Tibial artery (tissue), 4 donors: ENCODE results near the gene TGDS.

Source experiments
- DNase-seq, 2 donors: peaks; one replicate each; pipeline ENCODE4 v3.0.0-alpha.2; 2019
- H3K27ac ChIP-seq, 2 donors: fragments of 200-600 bp; sonication (generic) in 1 of 2; 1 replicate in 1 of 2; 2 replicates in 1 of 2; pipeline ENCODE4 v1.5.1; 2018 to 2019; ENCODE audit warnings: mild to moderate bottlenecking in 1 of 2
- H3K27me3 ChIP-seq, 2 donors: fragments of 200-600 bp; sonication (generic) in 1 of 2; one replicate each; pipeline versions ENCODE4 v1.5.1 to v1.6.0; 2016 to 2019
- H3K36me3 ChIP-seq, 3 donors: fragments of 200-600 bp; sonication (generic) in 2 of 3; one replicate each; pipeline ENCODE4 v1.5.1; 2016 to 2019; ENCODE audit warnings: mild to moderate bottlenecking in 2 of 3
- H3K4me1 ChIP-seq, 4 donors: fragments of 200-600 bp; sonication (generic) in 2 of 4; 1 replicate in 3 of 4; 2 replicates in 1 of 4; pipeline ENCODE4 v1.5.1; 2016 to 2019
- H3K4me3 ChIP-seq, 2 donors: fragments of 200-600 bp; sonication (generic) in 1 of 2; 1 replicate in 1 of 2; 2 replicates in 1 of 2; pipeline ENCODE4 v1.5.1; 2018 to 2019; ENCODE audit warnings: mild to moderate bottlenecking in 2 of 2
- H3K9me3 ChIP-seq, 3 donors: fragments of 200-600 bp; sonication (generic) in 1 of 3; one replicate each; pipeline ENCODE4 v1.5.1; 2016 to 2019
- intact Hi-C: fragments of 100-400 bp; cut with DNase I; formaldehyde crosslinking; loops from one replicate; pipeline ENCODE4 v1.15.0; 2023; ENCODE audit warnings: low total_unique reads
- TF ChIP-seq, protein P1 (sequence below), 2 experiments: fragments of 200-600 bp in 1 of 2; fragments of 450-650 bp in 1 of 2; IDR thresholded peaks; one replicate each; pipeline ENCODE4 v1.5.1; 2017 to 2019; ENCODE audit warnings: antibody characterized with exemption in 2 of 2, mild to moderate bottlenecking in 1 of 2, moderate library complexity in 1 of 2

The TGDS gene

DNA sequence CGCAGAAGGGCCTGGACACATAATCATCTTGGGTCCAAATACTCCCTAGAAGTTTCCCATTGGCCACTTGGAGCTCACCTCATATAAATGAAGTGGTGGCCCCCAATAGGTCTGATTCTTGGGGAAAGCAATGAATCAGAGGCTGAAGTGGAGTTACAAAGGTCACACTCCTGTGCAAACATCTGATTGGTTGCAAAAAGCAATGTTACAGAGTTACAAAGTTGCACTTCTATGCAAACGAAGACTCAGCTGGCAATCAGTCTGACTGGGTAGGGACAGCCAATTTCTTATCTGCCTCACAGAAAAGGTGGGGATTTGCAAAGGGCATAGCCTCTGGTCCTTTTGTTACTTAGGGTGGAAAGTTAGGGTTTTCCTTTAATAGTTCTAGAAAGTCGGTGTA, 3.9 kb upstream of the TGDS start:
- intact Hi-C loops = loop anchor here (5.0 kb wide), 1 partner anchor 53 kb away; no protein-coding TSS in a partner anchor
- no peak for DNase-seq
- no peak overlapping the region for H3K27ac ChIP-seq
- H3K4me3 ChIP-seq = no peak overlapping the region
- H3K36me3 ChIP-seq = no peaks in the 10 kb centered on the region
- H3K9me3 ChIP-seq = no peaks in the 10 kb centered on the region
- H3K4me1 ChIP-seq = peaks cover 0 to 24% (median 10%) of the 10 kb centered on the region in 4 donors
- H3K27me3 ChIP-seq = no peaks in the 10 kb centered on the region
- TF ChIP-seq, protein P1, sequence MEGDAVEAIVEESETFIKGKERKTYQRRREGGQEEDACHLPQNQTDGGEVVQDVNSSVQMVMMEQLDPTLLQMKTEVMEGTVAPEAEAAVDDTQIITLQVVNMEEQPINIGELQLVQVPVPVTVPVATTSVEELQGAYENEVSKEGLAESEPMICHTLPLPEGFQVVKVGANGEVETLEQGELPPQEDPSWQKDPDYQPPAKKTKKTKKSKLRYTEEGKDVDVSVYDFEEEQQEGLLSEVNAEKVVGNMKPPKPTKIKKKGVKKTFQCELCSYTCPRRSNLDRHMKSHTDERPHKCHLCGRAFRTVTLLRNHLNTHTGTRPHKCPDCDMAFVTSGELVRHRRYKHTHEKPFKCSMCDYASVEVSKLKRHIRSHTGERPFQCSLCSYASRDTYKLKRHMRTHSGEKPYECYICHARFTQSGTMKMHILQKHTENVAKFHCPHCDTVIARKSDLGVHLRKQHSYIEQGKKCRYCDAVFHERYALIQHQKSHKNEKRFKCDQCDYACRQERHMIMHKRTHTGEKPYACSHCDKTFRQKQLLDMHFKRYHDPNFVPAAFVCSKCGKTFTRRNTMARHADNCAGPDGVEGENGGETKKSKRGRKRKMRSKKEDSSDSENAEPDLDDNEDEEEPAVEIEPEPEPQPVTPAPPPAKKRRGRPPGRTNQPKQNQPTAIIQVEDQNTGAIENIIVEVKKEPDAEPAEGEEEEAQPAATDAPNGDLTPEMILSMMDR (IDR thresholded peaks at IDR 0.05) = no peak

DNA sequence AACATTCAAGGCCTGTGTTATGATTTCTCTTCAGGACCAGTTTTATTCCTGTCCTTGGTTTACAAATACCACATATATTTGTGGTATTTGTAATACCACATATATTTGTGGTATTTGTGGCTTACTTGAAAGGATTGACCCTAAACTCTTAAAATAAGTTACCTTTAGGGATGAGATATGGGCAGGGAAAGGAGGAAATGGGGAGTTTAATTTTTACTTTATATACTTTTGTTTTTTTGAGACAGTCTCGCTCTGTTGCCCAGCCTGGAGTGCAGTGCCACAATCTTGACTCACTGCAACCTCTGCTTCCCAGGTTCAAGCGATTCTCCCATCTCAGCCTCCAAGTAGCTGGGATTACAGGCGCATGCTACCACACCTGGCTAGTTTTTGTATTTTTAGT, 2.3 kb upstream of the TGDS start:
- H3K36me3 ChIP-seq = no peaks in the 10 kb centered on the region
- H3K9me3 ChIP-seq = no peaks in the 10 kb centered on the region
- DNase-seq = no peak
- H3K27ac ChIP-seq = no peak overlapping the region
- intact Hi-C loops = loop anchor here (5.0 kb wide), 1 partner anchor 51 kb away; no protein-coding TSS in a partner anchor
- TF ChIP-seq, protein P1 (IDR thresholded peaks at IDR 0.05) = no peak
- peaks cover 0 to 28% (median 16%) of the 10 kb centered on the region in 4 donors for H3K4me1 ChIP-seq
- no peaks in the 10 kb centered on the region for H3K27me3 ChIP-seq
- H3K4me3 ChIP-seq = no peak overlapping the region

DNA sequence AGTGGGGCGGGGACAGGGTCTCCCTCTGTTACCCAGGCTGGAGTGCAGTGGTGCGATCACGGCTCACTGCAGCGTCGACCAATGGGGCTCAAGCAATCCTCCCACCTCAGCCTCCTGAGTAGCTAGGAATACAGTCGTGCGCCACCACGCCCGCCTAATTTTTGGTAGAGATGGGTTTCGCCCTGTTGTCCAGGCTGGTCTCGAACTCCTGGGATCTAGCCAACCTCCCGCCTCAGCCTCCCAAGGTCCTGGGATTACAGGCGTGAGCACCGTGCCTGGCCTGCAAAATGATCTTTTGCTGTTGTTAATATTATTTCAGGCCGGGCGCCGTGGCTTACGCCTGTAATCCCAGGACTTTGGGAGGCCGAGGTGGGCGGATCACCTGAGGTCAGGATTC, 621 bp upstream of the TGDS start:
- TF ChIP-seq, protein P1 (IDR thresholded peaks at IDR 0.05) = no peak
- no peaks in the 10 kb centered on the region for H3K9me3 ChIP-seq
- H3K36me3 ChIP-seq = peaks cover 0 to 14% (median 8%) of the 10 kb centered on the region in 3 donors
- no peaks in the 10 kb centered on the region for H3K27me3 ChIP-seq
- H3K27ac ChIP-seq = peak overlapping the region; percentile 71 to 86
- intact Hi-C loops = loop anchor here (5.0 kb wide), 1 partner anchor 49 kb away; no protein-coding TSS in a partner anchor
- H3K4me3 ChIP-seq = peak overlapping the region; percentile 77 to 93
- peak in 1 of 2 donors; percentile 20 for DNase-seq
- H3K4me1 ChIP-seq = peaks cover 0 to 18% (median 15%) of the 10 kb centered on the region in 4 donors

DNA sequence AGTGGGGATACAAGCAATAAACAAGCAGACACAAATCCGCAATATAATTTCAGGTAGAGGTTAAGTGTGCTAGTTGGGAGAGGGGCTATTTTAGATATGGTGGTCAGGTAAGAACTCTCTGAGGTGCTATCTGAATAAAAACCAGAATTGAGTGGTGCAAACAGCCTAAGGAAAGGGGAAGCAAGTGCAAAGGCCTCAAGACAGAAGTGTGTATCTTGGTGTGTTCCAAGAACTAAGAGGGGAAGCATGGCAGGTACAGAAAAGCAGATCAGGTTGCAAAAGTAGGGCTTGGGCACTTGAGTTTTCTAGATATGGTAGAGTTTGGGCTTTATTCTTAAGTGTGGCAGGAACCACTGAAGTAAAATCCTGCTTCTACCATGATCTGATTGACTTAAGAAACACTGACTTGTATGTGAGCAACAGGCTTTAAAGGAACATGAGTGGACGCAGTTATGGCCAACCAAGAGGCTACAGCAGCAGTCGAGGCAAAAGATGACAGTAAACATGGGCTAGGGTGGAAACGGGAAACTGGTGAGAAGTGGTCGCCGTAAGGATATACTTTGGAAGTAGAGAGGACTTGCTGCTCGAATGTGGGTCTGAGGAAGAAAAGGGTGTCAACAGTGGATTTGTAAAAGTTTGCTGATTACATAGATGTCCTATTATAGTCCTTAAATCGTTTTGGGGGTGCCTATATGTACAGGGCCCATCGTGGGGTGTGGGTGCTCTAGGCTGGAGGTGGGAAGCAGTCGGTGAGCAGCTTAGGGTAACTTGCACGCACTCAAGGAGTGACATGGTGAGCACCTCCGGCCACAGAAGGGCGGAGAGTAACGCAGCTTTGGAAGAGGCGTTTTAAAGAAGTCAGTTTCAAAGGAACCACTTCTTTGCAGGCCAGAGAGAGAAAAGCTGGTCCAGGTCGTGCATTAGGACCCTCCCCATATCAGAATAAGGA, 677 bp downstream of the TGDS start:
- TF ChIP-seq, protein P1 (IDR thresholded peaks at IDR 0.05) = no peak
- Histone ChIP-seq H3K36me3 (peaks cover 0 to 20% (median 19%) of the 10 kb centered on the region in 3 donors), H3K4me3 (peak overlapping the region; percentile 77 to 93), H3K9me3 (no peaks in the 10 kb centered on the region), H3K4me1 (peaks cover 0 to 18% (median 15%) of the 10 kb centered on the region in 4 donors), H3K27ac (peak overlapping the region; percentile 71 to 86), H3K27me3 (no peaks in the 10 kb centered on the region)
- intact Hi-C loops = loop anchor here (5.0 kb wide), 1 partner anchor 48 kb away; no protein-coding TSS in a partner anchor
- no peak for DNase-seq

DNA sequence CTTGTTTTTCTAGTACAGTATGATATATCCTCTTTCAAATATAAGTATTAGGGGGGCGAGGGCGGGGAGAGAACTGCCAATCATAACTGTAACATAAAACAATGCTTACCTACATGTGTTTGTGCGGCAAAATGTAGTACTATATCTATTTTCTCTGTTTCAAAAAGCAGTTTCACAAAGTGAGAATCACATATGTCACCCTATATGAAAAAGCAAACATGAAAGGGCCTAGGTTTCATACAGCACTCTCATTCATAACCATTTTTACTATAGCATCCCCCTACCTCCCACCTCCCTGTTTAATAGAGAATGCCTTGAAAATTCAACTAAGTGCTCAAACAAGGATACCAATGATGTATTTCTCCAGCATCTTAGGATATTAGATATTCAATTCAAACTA, 5.2 kb downstream of the TGDS start:
- Histone ChIP-seq H3K36me3 (peaks cover 0 to 24% (median 19%) of the 10 kb centered on the region in 3 donors), H3K27ac (no peak overlapping the region), H3K4me1 (peaks cover 0 to 18% (median 13%) of the 10 kb centered on the region in 4 donors), H3K9me3 (no peaks in the 10 kb centered on the region), H3K27me3 (no peaks in the 10 kb centered on the region), H3K4me3 (no peak overlapping the region)
- intact Hi-C loops = no loop called here
- no peak for DNase-seq
- TF ChIP-seq, protein P1 (IDR thresholded peaks at IDR 0.05) = no peak
